ENCODE results near the gene UFM1. TPM values are rescaled to one million over a fixed set of nuclear protein-coding genes. Genes with fewer than 3 reads are reported as not detected.

UFM1 gene
- total RNA-seq, 1 donor from 2014 or later: 97.2 TPM

- DNase-seq (ENCODE audit: low read depth) (peak; percentile 39), FAIRE-seq (peak; percentile 52)
- H3K79me2 ChIP-seq (ENCODE audit: insufficient read depth, low read length): peaks cover 41% of the 10 kb centered on the region
- H3K27ac ChIP-seq (ENCODE audit: low read depth, low read length): peak overlapping the region; percentile 98
- H3K36me3 ChIP-seq (ENCODE audit: insufficient read depth, low read length): peaks cover 16% of the 10 kb centered on the region
- Mint-ChIP-seq H3K4me1 (ENCODE audit: low read depth, unreplicated experiment) (peaks cover 26% of the 10 kb centered on the region), H3K36me3 (ENCODE audit: low read depth, unreplicated experiment) (peaks cover 3% of the 10 kb centered on the region), H3K4me3 (ENCODE audit: unreplicated experiment) (peak overlapping the region; percentile 100), H3K27me3 (ENCODE audit: low read depth, unreplicated experiment) (no peaks in the 10 kb centered on the region), H3K9me3 (ENCODE audit: unreplicated experiment) (no peaks in the 10 kb centered on the region), H3K27ac (ENCODE audit: unreplicated experiment) (peak overlapping the region; percentile 100)
- H3K4me3 ChIP-seq (ENCODE audit: insufficient read depth, low read depth, low read length): peak overlapping the region; percentile 98
- peak overlapping the region; percentile 61 for H2AFZ ChIP-seq (ENCODE audit: low read depth, low read length)
- H3K27me3 ChIP-seq (ENCODE audit: insufficient read depth, low read length): no peaks in the 10 kb centered on the region
- peak overlapping the region; percentile 100 for H3K9ac ChIP-seq (ENCODE audit: low read length)
- peaks cover 23% of the 10 kb centered on the region for H4K20me1 ChIP-seq (ENCODE audit: insufficient read depth, low read length)
- H3K4me2 ChIP-seq (ENCODE audit: low read length): peak overlapping the region; percentile 94
- H3K4me1 ChIP-seq (ENCODE audit: insufficient read depth, low read length): peaks cover 10% of the 10 kb centered on the region
- no peaks in the 10 kb centered on the region for H3K9me3 ChIP-seq (ENCODE audit: insufficient read depth, low read depth, low read length)
- TF ChIP-seq EZH2 (IDR thresholded peaks at IDR 0.05; ENCODE audit: insufficient read depth, low read length) (no peak), CTCF (IDR thresholded peaks at IDR 0.05; ENCODE audit: insufficient read depth, low read depth, low read length) (no peak)
These were observed 726 bp upstream of the UFM1 start for GRCh38 chr13:38348861-38349389.

- peak overlapping the region; percentile 98 for H3K4me3 ChIP-seq (ENCODE audit: insufficient read depth, low read depth, low read length)
- H3K27me3 ChIP-seq (ENCODE audit: insufficient read depth, low read length): no peaks in the 10 kb centered on the region
- H2AFZ ChIP-seq (ENCODE audit: low read depth, low read length): peak overlapping the region; percentile 86
- peaks cover 26% of the 10 kb centered on the region for H4K20me1 ChIP-seq (ENCODE audit: insufficient read depth, low read length)
- H3K36me3 ChIP-seq (ENCODE audit: insufficient read depth, low read length): peaks cover 28% of the 10 kb centered on the region
- DNase-seq (ENCODE audit: low read depth) (peak; percentile 59), FAIRE-seq (no peak)
- H3K36me3 Mint-ChIP-seq (ENCODE audit: low read depth, unreplicated experiment): peaks cover 3% of the 10 kb centered on the region
- H3K27me3 Mint-ChIP-seq (ENCODE audit: low read depth, unreplicated experiment): no peaks in the 10 kb centered on the region
- H3K4me2 ChIP-seq (ENCODE audit: low read length): peak overlapping the region; percentile 94
- H3K4me1 Mint-ChIP-seq (ENCODE audit: low read depth, unreplicated experiment): peaks cover 26% of the 10 kb centered on the region
- H3K9ac ChIP-seq (ENCODE audit: low read length): peak overlapping the region; percentile 100
- peaks cover 52% of the 10 kb centered on the region for H3K79me2 ChIP-seq (ENCODE audit: insufficient read depth, low read length)
- H3K4me1 ChIP-seq (ENCODE audit: insufficient read depth, low read length): peaks cover 10% of the 10 kb centered on the region
- H3K9me3 Mint-ChIP-seq (ENCODE audit: unreplicated experiment): no peaks in the 10 kb centered on the region
- TF ChIP-seq CTCF (IDR thresholded peaks at IDR 0.05; ENCODE audit: insufficient read depth, low read depth, low read length): no peak
- no peak for TF ChIP-seq EZH2 (IDR thresholded peaks at IDR 0.05; ENCODE audit: insufficient read depth, low read length)
- H3K4me3 Mint-ChIP-seq (ENCODE audit: unreplicated experiment): peak overlapping the region; percentile 100
- peak overlapping the region; percentile 100 for H3K27ac Mint-ChIP-seq (ENCODE audit: unreplicated experiment)
- no peaks in the 10 kb centered on the region for H3K9me3 ChIP-seq (ENCODE audit: insufficient read depth, low read depth, low read length)
- H3K27ac ChIP-seq (ENCODE audit: low read depth, low read length): peak overlapping the region; percentile 98
These were observed 515 bp downstream of the UFM1 start for GRCh38 chr13:38350114-38350617.

- Histone ChIP-seq H3K79me2 (ENCODE audit: insufficient read depth, low read length) (peaks cover 61% of the 10 kb centered on the region), H3K9me3 (ENCODE audit: insufficient read depth, low read depth, low read length) (no peaks in the 10 kb centered on the region), H3K4me1 (ENCODE audit: insufficient read depth, low read length) (peaks cover 10% of the 10 kb centered on the region), H2AFZ (ENCODE audit: low read depth, low read length) (no peak overlapping the region), H3K4me2 (ENCODE audit: low read length) (no peak overlapping the region), H3K4me3 (ENCODE audit: insufficient read depth, low read depth, low read length) (no peak overlapping the region), H3K9ac (ENCODE audit: low read length) (no peak overlapping the region), H3K27me3 (ENCODE audit: insufficient read depth, low read length) (no peaks in the 10 kb centered on the region), H4K20me1 (ENCODE audit: insufficient read depth, low read length) (peaks cover 39% of the 10 kb centered on the region), H3K27ac (ENCODE audit: low read depth, low read length) (no peak overlapping the region), H3K36me3 (ENCODE audit: insufficient read depth, low read length) (peaks cover 66% of the 10 kb centered on the region)
- Mint-ChIP-seq H3K9me3 (ENCODE audit: unreplicated experiment) (no peaks in the 10 kb centered on the region), H3K4me1 (ENCODE audit: low read depth, unreplicated experiment) (peaks cover 14% of the 10 kb centered on the region), H3K36me3 (ENCODE audit: low read depth, unreplicated experiment) (peaks cover 6% of the 10 kb centered on the region), H3K4me3 (ENCODE audit: unreplicated experiment) (no peak overlapping the region), H3K27me3 (ENCODE audit: low read depth, unreplicated experiment) (no peaks in the 10 kb centered on the region), H3K27ac (ENCODE audit: unreplicated experiment) (no peak overlapping the region)
- DNase-seq (ENCODE audit: low read depth): no peak
- FAIRE-seq: no peak
- TF ChIP-seq EZH2 (IDR thresholded peaks at IDR 0.05; ENCODE audit: insufficient read depth, low read length) (no peak), CTCF (IDR thresholded peaks at IDR 0.05; ENCODE audit: insufficient read depth, low read depth, low read length) (no peak)
These were observed 6.0 kb downstream of the UFM1 start for GRCh38 chr13:38355595-38356119.

All from astrocyte (in vitro differentiated cells and primary cell).